Astrocyte (in vitro differentiated cells and primary cell): Measurements from ENCODE around the gene CCDC195.

ENCODE experiments used
- CTCF ChIP-seq: IDR thresholded peaks from 2 replicates; pipeline ENCODE4 v1.5.1; 2011; ENCODE audit warnings: low read depth, mild to moderate bottlenecking, inconsistent platforms, low read length, moderate library complexity; ENCODE audit not compliant: insufficient read depth
- EZH2 ChIP-seq: IDR thresholded peaks from 2 replicates; pipeline ENCODE4 v1.6.1; 2012; ENCODE audit warnings: mild to moderate bottlenecking, low read length, inconsistent platforms; ENCODE audit not compliant: insufficient read depth

- TF ChIP-seq CTCF (no peak), EZH2 (no peak)
Observed at GRCh38 chr2:224669449-224669848, 46.7 kb downstream of the CCDC195 start.
